PC-9 (cell line): ENCODE results near the gene DDX28. TPM values are rescaled to one million over a fixed set of nuclear protein-coding genes. Genes with fewer than 3 reads are reported as not detected.
"Not testable (repeated sequence)": the region's sequence is repeated elsewhere in the genome, so short reads cannot be mapped to it uniquely, and the experiment has no call there.

ENCODE experiments used
- BruUV-seq: library from RNA; stranded (reverse); fragments of 400-500 nt; replicated peaks from 2 replicates; lab custom pipeline; 2021; lab: Mats Ljungman, UMichigan
- CTCF ChIA-PET: fragments of 300-600 bp; sonication (Branson Sonifier 250); formaldehyde crosslinking; loops from one replicate; lab custom pipeline; 2022; ENCODE audit warnings: antibody characterized with exemption; lab: Charles Lee
- POLR2A ChIA-PET: fragments of 300-600 bp; sonication (Branson Sonifier 250); formaldehyde crosslinking; loops from one replicate; lab custom pipeline; 2022; ENCODE audit warnings: antibody characterized with exemption; ENCODE audit not compliant: unreplicated experiment; lab: Charles Lee
- DNase-seq, 2 experiments: peaks; one replicate each; pipeline versions ENCODE4 v3.0.0 to v3.0.0-alpha.2; 2015 to 2022; ENCODE audit warnings: mixed read lengths in 1 of 2
- H2AFZ ChIP-seq: fragments of 200-600 bp; sonication (generic); 2 replicates; pipeline ENCODE4 v1.8.1; 2017; ENCODE audit warnings: antibody characterized with exemption
- H3F3A ChIP-seq: fragments of 200-600 bp; sonication (generic); 2 replicates; pipeline ENCODE4 v1.8.1; 2017; ENCODE audit warnings: antibody characterized with exemption, mild to moderate bottlenecking, low read depth; ENCODE audit not compliant: insufficient read depth
- H3K27ac ChIP-seq: fragments of 200-600 bp; sonication (generic); 2 replicates; pipeline ENCODE4 v1.6.1; 2016; ENCODE audit warnings: mixed run types
- H3K27me3 ChIP-seq: fragments of 200-600 bp; sonication (generic); 2 replicates; pipeline ENCODE4 v1.6.1; 2016; ENCODE audit warnings: low read depth, mixed run types; ENCODE audit not compliant: insufficient read depth
- H3K36me3 ChIP-seq: fragments of 200-600 bp; sonication (generic); 2 replicates; pipeline ENCODE4 v1.6.1; 2016; ENCODE audit warnings: low read depth, mixed run types
- H3K4me1 ChIP-seq: fragments of 200-600 bp; sonication (generic); replicated peaks from 2 replicates; pipeline ENCODE4 v1.6.1; 2016; ENCODE audit warnings: mixed run types; ENCODE audit not compliant: insufficient read depth
- H3K4me2 ChIP-seq: fragments of 200-600 bp; sonication (generic); 2 replicates; pipeline ENCODE4 v1.6.1; 2017; ENCODE audit warnings: mixed run types
- H3K4me3 ChIP-seq: fragments of 200-600 bp; sonication (generic); 2 replicates; pipeline ENCODE4 v1.6.1; 2016; ENCODE audit warnings: mixed run types
- H3K79me2 ChIP-seq: fragments of 200-600 bp; sonication (generic); 2 replicates; pipeline ENCODE4 v1.6.1; 2017; ENCODE audit warnings: low read depth, mixed run types
- H3K9me2 ChIP-seq: fragments of 200-600 bp; sonication (generic); 2 replicates; pipeline ENCODE4 v1.8.1; 2017; ENCODE audit warnings: mild to moderate bottlenecking; ENCODE audit not compliant: insufficient read depth
- H3K9me3 ChIP-seq: fragments of 200-600 bp; sonication (generic); 2 replicates; pipeline ENCODE4 v1.8.1; 2016; ENCODE audit warnings: low read depth; ENCODE audit not compliant: insufficient read depth
- H4K20me1 ChIP-seq: fragments of 200-600 bp; sonication (generic); 2 replicates; pipeline ENCODE4 v1.8.1; 2017; ENCODE audit not compliant: insufficient read depth
- CTCF ChIP-seq: fragments of 200-600 bp; sonication (generic); conservative IDR thresholded peaks from 2 replicates; pipeline ENCODE4 v1.6.1; 2017; ENCODE audit warnings: mixed run types, antibody characterized with exemption, mild to moderate bottlenecking, moderate library complexity
- EZH2 ChIP-seq: fragments of 200-600 bp; sonication (generic); IDR thresholded peaks from 2 replicates; pipeline ENCODE4 v1.8.0; 2017; ENCODE audit warnings: antibody characterized with exemption, low read depth
- intact Hi-C: fragments of 100-400 bp; cut with micrococcal nuclease; formaldehyde crosslinking; loops from one replicate; pipeline ENCODE4 v1.10.0; 2022; ENCODE audit not compliant: unreplicated experiment
- total RNA-seq: library from RNA; stranded (reverse); gene quantifications from 2 replicates; pipeline ENCODE4 v1.2.3, GENCODE V29; 2021

DDX28 gene
- total RNA-seq, 1 experiment from 2014 or later = 6.3 TPM

GRCh38 chr16:68035227-68035626 is 12.2 kb upstream of the DDX28 start:
- H3K4me3 ChIP-seq = no peak overlapping the region
- H2AFZ ChIP-seq = no peak overlapping the region
- no peaks in the 10 kb centered on the region for H4K20me1 ChIP-seq
- intact Hi-C loops = no loop called here
- no peaks in the 10 kb centered on the region for H3K9me2 ChIP-seq
- no TSS peak for BruUV-seq
- H3K9me3 ChIP-seq = no peaks in the 10 kb centered on the region
- H3K36me3 ChIP-seq = no peaks in the 10 kb centered on the region
- TF ChIP-seq CTCF = no peak
- TF ChIP-seq EZH2 = no peak
- no peak for DNase-seq
- POLR2A ChIA-PET = interaction anchor here (0.5 kb wide), 1 partner anchor 48 kb away, joined by 4 read pairs; no protein-coding TSS in a partner anchor
- H3K4me1 ChIP-seq = peaks cover 15% of the 10 kb centered on the region
- H3K27ac ChIP-seq = no peak overlapping the region
- CTCF ChIA-PET = no interaction called here
- H3K79me2 ChIP-seq = no peaks in the 10 kb centered on the region
- no peak overlapping the region for H3K4me2 ChIP-seq
- peaks cover 7% of the 10 kb centered on the region for H3F3A ChIP-seq
- H3K27me3 ChIP-seq = no peaks in the 10 kb centered on the region

GRCh38 chr16:68033101-68033500 is 10.1 kb upstream of the DDX28 start:
- intact Hi-C loops = loop anchor here (2.0 kb wide), 1 partner anchor 40 kb away; no protein-coding TSS in a partner anchor
- TF ChIP-seq CTCF (no peak), EZH2 (no peak)
- H3F3A ChIP-seq = peaks cover 10% of the 10 kb centered on the region; the same call in 1 of the 2 replicates
- no peaks in the 10 kb centered on the region for H3K9me2 ChIP-seq
- no peaks in the 10 kb centered on the region for H4K20me1 ChIP-seq
- no peak overlapping the region for H2AFZ ChIP-seq
- H3K4me2 ChIP-seq = no peak overlapping the region
- BruUV-seq = no TSS peak
- no peak overlapping the region for H3K27ac ChIP-seq
- H3K9me3 ChIP-seq = no peaks in the 10 kb centered on the region
- H3K79me2 ChIP-seq = no peaks in the 10 kb centered on the region
- ChIA-PET CTCF (interaction anchor here (0.6 to 0.8 kb wide), 3 partner anchors 7 to 493 kb away, joined by 3 to 4 read pairs (median 3); no protein-coding TSS in a partner anchor), POLR2A (interaction anchor here (0.6 kb wide), 1 partner anchor 1590 kb away, joined by 6 read pairs; no protein-coding TSS in a partner anchor)
- no peaks in the 10 kb centered on the region for H3K36me3 ChIP-seq
- DNase-seq = no peak
- no peaks in the 10 kb centered on the region for H3K27me3 ChIP-seq
- H3K4me1 ChIP-seq = peaks cover 15% of the 10 kb centered on the region
- H3K4me3 ChIP-seq = no peak overlapping the region

- POLR2A ChIA-PET = interaction anchor here (0.6 to 0.7 kb wide), 2 partner anchors 8 to 16 kb away, joined by 3 to 23 read pairs; no protein-coding TSS in a partner anchor
- H3K4me3 ChIP-seq = no peak overlapping the region
- CTCF ChIA-PET = no interaction called here
- peak overlapping the region; percentile 38; the same call in 1 of the 2 replicates for H3K4me2 ChIP-seq
- no peaks in the 10 kb centered on the region for H4K20me1 ChIP-seq
- peak; percentile 76 to 80 for DNase-seq
- TF ChIP-seq CTCF = no peak
- no peak for TF ChIP-seq EZH2
- no peaks in the 10 kb centered on the region for H3K36me3 ChIP-seq
- no peaks in the 10 kb centered on the region for H3K9me3 ChIP-seq
- no peaks in the 10 kb centered on the region for H3K27me3 ChIP-seq
- peaks cover 15% of the 10 kb centered on the region for H3K4me1 ChIP-seq
- no TSS peak for BruUV-seq
- H2AFZ ChIP-seq = no peak overlapping the region
- intact Hi-C loops = loop anchor here (2.0 kb wide), 1 partner anchor 39 kb away; no protein-coding TSS in a partner anchor
- no peaks in the 10 kb centered on the region for H3K79me2 ChIP-seq
- peaks cover 10% of the 10 kb centered on the region; the same call in 1 of the 2 replicates for H3F3A ChIP-seq
- peak overlapping the region; percentile 59 for H3K27ac ChIP-seq
- no peaks in the 10 kb centered on the region for H3K9me2 ChIP-seq
Observed at GRCh38 chr16:68031951-68032350, 8.9 kb upstream of the DDX28 start.

GRCh38 chr16:68030108-68030507 is 7.1 kb upstream of the DDX28 start:
- POLR2A ChIA-PET = interaction anchor here (0.7 kb wide), 1 partner anchor 339 kb away, joined by 3 read pairs; no protein-coding TSS in a partner anchor
- peaks cover 10% of the 10 kb centered on the region; the same call in 1 of the 2 replicates for H3F3A ChIP-seq
- H3K79me2 ChIP-seq, BruUV-seq, H3K27me3 ChIP-seq, H2AFZ ChIP-seq, H3K36me3 ChIP-seq, H3K9me2 ChIP-seq, H3K4me2 ChIP-seq, H4K20me1 ChIP-seq, intact Hi-C loops, CTCF ChIA-PET, H3K9me3 ChIP-seq, H3K27ac ChIP-seq, H3K4me3 ChIP-seq: not testable (repeated sequence)
- H3K4me1 ChIP-seq = peaks cover 15% of the 10 kb centered on the region
- peak in 1 of 2 experiments; percentile 32 for DNase-seq
